GM15510 (cell line): ENCODE measurements around the gene PTPRG.

ENCODE experiments used
- POLR2A ChIP-seq: IDR thresholded peaks from 3 replicates; pipeline ENCODE4 v1.6.1; 2011; ENCODE audit warnings: borderline replicate concordance; ENCODE audit not compliant: insufficient read length; ENCODE audit errors: extremely low read depth

PTPRG gene

DNA sequence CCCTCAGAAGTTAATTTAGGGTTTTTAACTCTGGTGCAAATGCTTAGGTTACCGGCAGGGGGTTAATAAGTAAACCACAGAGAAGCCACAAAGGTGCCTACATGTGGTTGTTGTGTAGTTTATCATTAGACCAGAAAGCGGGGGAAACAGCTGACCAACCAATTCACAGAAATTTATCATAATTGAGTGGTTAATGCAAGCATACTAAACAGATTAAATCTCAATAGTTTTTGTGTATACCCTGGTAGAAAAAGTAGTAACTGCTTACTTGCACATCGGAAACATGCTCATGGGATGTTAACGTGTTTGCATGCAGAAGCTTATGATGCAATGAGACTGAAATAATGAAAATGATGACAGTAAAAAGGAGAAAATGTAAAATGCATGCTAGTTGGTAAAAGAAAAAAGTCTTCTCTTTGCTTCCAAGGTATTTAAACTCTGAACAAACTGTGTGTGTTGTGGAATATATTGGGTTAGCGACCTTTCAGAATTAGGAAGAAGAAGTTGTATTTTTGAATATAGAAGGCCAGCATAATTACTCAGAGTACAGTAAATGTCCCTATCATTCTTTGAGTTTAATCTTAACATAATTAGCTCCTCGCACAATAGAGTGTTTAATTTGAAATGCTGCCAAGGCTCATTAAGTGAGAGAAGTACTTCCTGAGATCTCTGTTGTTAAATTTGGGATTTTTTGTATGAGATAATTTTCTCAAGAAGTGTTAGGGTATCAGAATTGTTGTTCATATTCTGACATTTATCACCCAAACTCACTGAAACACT is 316.2 kb downstream of the PTPRG start:
- TF ChIP-seq POLR2A = no peak

DNA sequence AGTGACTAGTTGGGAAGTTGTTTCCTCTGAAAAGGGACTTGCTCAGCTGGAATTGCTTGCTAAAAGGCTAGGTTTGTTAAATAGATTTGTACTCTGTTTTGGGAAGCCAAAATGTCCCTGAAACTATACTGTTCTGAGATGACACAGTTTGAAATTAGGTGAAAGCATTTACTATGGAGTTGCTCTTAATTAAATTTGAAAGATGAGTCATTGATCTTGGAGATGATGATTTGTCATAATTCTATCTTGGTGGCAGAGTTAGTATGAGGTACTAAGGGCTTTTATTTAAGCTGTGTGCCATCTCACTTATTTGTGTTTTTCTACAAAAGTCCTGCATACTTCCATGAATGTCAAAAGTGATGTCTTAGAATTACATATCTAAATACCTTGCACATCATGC is 320.9 kb downstream of the PTPRG start:
- no peak for TF ChIP-seq POLR2A

- TF ChIP-seq POLR2A = no peak
These were observed 323.4 kb downstream of the PTPRG start for GRCh38 chr3:61884794-61885193.

DNA sequence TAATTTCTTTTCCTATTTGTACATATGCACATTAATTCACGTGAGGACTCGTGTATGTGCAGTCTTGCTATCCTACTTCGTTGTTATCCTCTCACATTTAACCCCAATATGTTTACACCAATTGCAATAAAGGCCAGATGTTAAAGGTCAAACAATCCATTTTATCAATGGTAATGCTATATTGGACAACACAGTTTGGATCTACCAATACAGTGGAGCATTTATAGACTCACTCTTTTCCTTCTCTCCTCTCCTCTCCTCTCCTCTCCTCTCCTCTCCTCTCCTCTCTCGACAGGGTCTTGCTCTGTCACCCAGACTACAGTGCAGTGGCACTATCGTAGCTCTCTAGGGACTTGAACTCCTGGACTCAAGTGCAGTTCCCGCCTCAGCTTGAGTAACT is 324.0 kb downstream of the PTPRG start:
- no peak for TF ChIP-seq POLR2A

DNA sequence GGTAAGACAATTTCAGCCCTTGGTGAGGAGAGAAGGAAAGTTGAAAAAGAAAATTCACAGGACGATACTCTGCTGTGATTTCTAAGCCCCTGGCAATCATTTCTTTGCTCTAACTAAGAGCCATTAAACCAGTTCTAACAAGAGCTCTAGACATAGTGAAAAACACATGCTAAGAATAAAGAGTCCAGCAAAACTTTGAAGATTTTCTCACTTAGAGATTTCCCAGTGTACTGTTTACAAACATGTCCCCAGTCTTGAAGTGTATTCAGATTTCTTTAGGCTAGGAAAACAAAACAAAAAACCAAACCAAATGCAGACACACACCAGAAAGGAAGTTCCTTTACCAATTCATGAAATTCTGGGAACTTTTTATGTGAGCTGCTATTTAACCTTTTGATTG is 325.8 kb downstream of the PTPRG start:
- no peak for TF ChIP-seq POLR2A

DNA sequence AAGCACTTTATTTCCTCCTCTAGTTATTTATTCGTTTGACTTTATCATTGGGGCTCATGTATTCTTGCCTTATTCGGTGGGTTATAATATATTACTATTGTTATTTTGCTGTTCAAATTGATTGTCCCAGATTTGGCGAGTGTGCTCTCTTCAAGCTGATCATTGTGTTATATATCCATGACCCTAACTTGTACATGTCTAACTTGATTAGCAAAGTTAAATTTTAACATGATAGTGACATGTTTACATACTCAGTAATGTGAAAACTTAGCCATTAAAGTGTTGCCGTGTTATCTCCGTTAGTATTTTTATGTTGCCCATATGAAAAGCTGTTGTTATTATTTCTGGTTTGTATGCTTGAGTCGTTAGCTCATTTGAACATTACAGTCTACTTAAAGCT is 327.9 kb downstream of the PTPRG start:
- no peak for TF ChIP-seq POLR2A

- TF ChIP-seq POLR2A = no peak
These were observed 328.8 kb downstream of the PTPRG start for GRCh38 chr3:61890167-61890566.

- TF ChIP-seq POLR2A = no peak
These were observed 329.2 kb downstream of the PTPRG start for GRCh38 chr3:61890586-61890985.

DNA sequence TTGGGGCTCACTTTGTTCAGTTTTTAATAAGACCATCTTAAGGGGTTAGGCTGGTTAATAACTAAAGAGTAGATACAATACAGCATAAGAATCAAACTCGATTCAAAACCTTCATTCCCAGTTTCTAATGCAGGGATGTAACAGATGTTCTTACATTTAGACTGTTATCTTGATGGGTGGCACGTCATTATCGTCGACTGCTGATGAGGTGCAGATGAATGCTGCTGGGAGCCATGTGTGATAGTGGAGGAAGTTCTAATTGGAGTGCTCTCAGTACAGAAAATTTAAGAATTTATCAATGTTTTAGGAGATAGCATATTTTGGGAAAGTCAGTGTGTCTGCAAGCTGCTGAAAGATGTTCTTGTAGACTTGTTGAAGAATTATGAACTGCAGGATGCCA is 331.5 kb downstream of the PTPRG start:
- TF ChIP-seq POLR2A = no peak

GRCh38 chr3:61893840-61894566 is 332.6 kb downstream of the PTPRG start:
- no peak for TF ChIP-seq POLR2A

DNA sequence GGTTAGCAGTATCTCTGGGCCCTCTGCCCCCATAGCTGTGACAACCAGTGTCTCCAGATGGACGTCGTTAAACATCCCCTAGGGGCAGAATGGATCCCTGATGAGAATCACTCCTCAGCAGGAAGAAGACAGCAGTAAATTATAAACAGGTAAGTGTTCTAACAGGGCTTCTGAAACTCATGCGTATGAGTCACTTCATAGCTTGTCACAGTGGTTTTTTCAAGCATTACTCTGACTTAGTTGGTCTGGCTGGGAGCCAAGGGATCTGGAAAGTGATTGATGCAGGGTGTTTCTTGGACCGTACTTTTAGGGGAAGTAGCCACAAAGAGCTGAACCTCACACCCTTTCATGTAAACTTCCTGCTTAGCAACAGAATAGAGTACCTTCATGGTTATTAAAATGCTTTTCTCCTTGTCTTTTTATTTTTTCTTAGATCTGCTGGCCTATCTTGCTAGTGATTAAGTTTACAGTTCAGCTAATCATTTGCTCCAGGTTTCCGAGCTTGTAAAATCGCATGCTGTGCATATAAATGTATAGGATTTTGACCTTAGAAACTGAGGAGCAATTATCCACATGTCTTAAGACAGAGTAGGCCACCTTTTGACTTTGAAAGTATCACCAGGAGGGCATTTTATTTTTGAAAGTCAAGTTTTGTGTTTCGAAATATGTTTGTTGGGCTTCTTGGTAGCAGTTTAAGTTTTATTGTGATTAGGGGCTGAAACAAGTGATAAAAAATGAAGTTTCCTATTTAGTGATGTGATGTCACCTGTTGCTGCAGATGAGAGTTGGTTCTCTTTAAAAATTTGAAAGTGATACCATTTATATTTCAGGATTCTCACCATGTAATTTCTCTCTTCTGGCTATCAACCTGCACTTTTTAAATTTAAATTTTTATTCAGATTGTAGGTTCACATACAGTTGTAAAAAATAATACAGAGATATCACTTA is 333.9 kb downstream of the PTPRG start:
- no peak for TF ChIP-seq POLR2A

GRCh38 chr3:61896251-61896650 is 334.9 kb downstream of the PTPRG start:
- no peak for TF ChIP-seq POLR2A

DNA sequence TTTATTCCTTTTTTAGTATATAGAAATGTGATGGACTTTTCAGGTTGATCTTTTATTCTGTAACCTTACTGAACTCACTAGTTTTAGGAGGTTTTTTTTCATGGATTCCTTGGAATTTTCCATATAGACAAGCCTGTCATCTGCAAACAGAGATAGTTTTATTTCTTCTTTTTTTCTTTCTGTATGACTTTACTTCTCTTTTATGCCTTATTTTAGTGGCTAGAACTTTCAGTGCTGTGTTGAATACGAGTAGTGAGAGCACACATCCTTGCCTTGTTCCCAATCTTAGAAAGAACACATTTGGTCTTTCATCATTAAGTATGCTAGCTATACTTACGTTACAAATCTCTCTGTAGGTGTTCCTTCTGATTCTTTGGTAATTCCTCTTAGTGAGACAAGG is 336.5 kb downstream of the PTPRG start:
- TF ChIP-seq POLR2A = no peak

- no peak for TF ChIP-seq POLR2A
These were observed 338.5 kb downstream of the PTPRG start for GRCh38 chr3:61899700-61900462.

DNA sequence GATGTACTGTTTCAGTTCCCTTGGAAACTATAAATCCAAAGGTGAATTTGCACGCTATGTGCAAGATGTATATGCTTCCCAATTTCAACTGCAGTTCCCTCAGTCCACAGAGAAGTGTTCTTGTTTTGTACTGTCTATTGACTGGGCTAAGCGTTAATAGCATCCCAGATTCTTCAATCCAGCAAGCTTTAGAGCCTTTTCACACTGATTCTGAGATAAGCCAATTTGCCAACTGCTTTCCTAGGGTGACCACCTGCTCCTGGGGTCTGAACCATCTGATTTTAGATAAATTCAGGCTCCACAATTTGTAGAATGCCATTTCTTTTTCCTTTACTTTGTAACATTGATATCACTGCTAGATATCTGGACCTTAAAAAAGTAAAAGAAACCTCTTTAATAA is 340.1 kb downstream of the PTPRG start:
- TF ChIP-seq POLR2A = no peak

- TF ChIP-seq POLR2A = no peak
These were observed 340.6 kb downstream of the PTPRG start for GRCh38 chr3:61901986-61902385.
